ENCODE measurements around the gene LPP.

DNA sequence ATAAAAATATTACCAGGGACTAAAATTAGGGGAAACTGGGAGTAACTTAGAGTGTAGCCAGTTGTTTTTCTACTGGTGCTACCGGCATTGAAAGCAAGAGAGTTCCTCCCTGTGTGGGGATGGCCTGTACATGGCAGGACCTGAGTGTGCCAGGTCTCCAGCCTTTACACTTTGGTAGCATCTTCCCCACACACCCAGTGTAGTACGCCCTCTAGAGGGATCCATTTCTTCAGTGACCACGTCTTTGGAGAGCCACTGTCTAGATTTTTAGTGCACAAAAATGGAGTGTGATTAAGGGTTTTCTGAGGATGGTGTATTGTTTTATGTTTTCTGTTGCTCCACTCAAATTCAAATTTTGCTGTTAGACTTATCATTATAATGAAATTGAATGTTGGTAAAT is 510.8 kb downstream of the LPP start:
- TF ChIP-seq POLR2AphosphoS5 (IDR thresholded peaks at IDR 0.05; ENCODE audit: low read depth, low read length) (no peak), TAF1 (IDR thresholded peaks at IDR 0.05; ENCODE audit: borderline replicate concordance, low read depth, low read length) (no peak)
